SK-N-SH (cell line): ENCODE data around the gene DCBLD1.

Source experiments
- CHD2 ChIP-seq: fragments of 150-350 bp; IDR thresholded peaks from 2 replicates; pipeline ENCODE4 v1.6.1; 2018; ENCODE audit warnings: low read length; ENCODE audit not compliant: partially characterized antibody
- CTCF ChIP-seq: fragments of 200-600 bp; sonication (generic); IDR thresholded peaks from 2 replicates; pipeline ENCODE4 v1.6.1; 2017; ENCODE audit warnings: antibody characterized with exemption, mild to moderate bottlenecking, moderate library complexity
- POLR2AphosphoS5 ChIP-seq: IDR thresholded peaks from 2 replicates; pipeline ENCODE4 v1.6.1; 2012; ENCODE audit warnings: low read depth, low read length
- RAD21 ChIP-seq: IDR thresholded peaks from 2 replicates; pipeline ENCODE4 v1.6.1; 2012; ENCODE audit warnings: mild to moderate bottlenecking, low read length
- RCOR1 ChIP-seq: fragments of 150-350 bp; IDR thresholded peaks from 2 replicates; pipeline ENCODE4 v1.6.1; 2017; ENCODE audit warnings: antibody characterized with exemption, low read length
- SIN3A ChIP-seq: IDR thresholded peaks from 2 replicates; pipeline ENCODE4 v1.6.1; 2012; ENCODE audit warnings: low read depth, mild to moderate bottlenecking, low read length, moderate library complexity, borderline replicate concordance
- USF2 ChIP-seq: fragments of 150-350 bp; IDR thresholded peaks from 2 replicates; pipeline ENCODE4 v1.6.1; 2017; ENCODE audit warnings: antibody characterized with exemption, low read length, low read depth, borderline replicate concordance

GRCh38 chr6:117459204-117459944 is 23.1 kb upstream of the DCBLD1 start:
- TF ChIP-seq CTCF (no peak), RCOR1 (no peak), RAD21 (no peak), USF2 (no peak), CHD2 (no peak), POLR2AphosphoS5 (no peak), SIN3A (no peak)
